GM19438 (cell line): Measurements from ENCODE around the gene CDC123.
"Not testable (repeated sequence)": the region's sequence is repeated elsewhere in the genome, so short reads cannot be mapped to it uniquely, and the experiment has no call there.

Experiments
- ATAC-seq: cut with Tn5 transposase; IDR thresholded peaks from one replicate; pipeline ENCODE4 v1.9.1; 2021; ENCODE audit warnings: low read depth; ENCODE audit not compliant: unreplicated experiment

Gene CDC123

GRCh38 chr10:12189426-12189825 lies 6.6 kb upstream of the CDC123 start:
- no peak for ATAC-seq

GRCh38 chr10:12191715-12192114 lies 4.3 kb upstream of the CDC123 start:
- no peak for ATAC-seq

- ATAC-seq, result no peak
Observed at GRCh38 chr10:12193193-12193592, 2.8 kb upstream of the CDC123 start.

DNA sequence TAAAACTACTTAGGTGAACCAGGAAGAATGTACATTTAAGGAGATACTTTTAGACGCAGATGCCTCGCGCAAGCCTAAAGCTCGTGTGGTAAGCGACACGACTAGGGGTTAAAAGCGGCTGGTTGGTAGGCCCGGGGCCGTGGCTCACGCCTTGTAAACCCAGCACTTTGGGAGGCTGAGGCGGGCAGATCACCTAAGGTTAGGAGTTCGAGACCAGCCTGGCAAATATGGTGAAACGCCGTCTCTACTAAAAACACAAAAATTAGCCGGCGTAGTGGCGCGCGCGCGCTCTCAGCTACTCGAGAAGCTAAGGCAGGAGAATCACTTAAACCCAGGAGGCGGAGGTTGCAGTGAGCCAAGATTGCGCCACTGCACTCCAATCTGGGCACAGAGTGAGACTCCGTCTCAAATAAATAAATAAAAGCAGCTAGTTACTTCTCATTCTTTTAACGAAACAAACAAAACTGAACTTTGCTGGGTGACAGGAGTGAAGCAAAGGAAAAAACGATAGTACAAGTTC lies 1.2 kb upstream of the CDC123 start:
- ATAC-seq, result no peak

DNA sequence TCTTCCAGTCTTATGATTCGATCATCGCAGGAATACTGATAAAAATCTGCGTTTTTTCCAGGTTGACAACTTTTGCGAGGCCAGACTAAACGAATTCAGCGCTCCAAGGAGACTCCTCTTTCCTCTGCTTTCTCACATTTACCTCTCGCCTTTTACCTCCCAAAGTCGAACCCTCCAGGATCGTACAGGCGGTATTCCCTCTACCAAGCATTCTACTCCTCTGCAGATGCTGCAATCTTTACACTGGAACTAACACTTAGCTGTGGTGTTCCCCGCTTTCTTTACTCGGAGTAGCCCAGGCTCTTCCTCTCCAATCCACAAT lies 746 bp upstream of the CDC123 start:
- peak; percentile 6 for ATAC-seq

DNA sequence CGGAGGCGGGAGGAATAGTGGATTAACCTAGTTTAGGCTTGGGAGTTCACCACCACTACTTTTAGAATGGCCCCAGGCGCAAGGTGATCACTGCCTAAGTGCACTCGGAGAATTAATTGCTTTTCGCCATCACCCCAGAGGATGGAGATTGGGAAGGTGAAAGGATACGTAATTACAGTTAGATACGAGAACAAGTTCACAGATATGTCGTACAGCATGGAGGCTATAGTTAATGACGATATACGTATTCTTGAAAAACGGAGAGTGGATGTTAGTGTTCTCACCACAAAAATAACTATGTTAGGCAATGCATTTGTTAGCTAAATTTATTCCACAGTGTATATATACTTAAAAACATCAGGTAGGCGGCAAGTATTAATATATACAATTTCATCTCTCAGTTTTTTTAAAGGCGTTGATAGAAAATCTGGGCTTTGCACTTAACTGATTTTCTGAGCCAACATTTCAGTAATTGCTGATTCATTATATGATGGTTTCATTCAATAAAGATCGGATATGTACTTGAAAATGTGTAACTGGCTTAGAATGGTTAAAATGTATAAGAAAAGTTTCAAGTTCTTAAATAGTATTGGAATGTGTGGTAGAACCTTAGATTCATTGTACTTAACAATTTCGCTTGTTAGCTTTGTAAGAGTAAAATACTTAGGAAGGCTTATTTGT lies 683 bp downstream of the CDC123 start:
- no peak for ATAC-seq

DNA sequence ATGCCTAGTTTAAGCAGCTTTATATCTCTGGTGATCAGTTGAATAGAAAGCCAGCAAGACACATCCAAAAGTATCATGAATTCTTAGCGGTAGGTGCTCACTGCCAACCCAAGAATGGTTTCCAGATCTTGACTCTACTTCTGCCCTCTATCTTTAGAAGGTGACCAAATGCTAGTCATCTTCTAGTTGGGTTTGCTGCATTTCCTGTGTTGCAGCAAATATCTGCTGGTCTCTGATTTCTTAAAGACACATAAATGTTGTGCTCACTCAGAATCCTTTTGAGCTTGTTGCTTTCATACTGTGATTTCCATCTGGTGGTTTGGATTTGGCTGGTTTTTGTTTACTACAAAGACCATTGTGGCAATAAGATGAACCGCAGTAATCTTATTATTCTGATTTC lies 2.2 kb downstream of the CDC123 start:
- no peak for ATAC-seq

- ATAC-seq, result no peak
Observed at GRCh38 chr10:12200850-12201249, 4.9 kb downstream of the CDC123 start.

DNA sequence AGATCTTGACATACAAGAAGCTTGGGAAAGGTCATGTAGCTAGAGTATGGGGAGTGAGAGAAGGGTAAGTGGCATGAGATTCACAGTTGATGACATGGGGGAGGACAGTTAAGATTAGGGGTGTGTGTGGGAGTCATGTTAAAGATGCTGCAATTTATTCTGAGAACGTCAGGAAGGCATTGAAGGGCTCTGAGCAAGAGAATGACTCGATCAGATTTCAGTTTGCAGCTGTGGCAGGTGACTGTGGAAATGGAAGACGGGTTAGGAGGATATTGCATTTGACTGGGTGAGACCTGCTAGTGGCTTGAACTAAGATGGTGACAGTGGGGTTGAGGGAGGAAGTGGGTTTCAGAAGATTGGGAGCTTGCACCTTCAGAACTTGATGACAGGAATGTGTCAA lies 5.6 kb downstream of the CDC123 start:
- ATAC-seq, result no peak

DNA sequence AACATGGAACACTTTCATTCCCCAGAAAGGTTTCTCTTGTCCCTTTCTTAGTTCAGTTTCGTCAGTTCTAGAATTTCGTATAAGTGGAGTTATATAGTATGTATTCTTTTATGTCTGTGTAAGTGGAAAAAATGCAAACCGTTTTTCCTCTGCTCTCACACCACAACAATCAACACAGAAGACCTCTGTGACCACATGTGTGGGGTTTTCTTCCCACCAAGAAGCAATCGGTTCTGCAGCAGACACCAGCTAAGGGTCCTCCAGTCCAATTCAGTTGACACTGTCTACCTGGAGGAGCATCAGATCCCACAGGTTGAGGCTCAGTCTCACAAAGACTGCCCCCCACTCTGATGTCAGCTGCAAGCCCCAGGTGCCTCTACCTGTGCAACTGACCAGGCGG lies 6.2 kb downstream of the CDC123 start:
- ATAC-seq, result no peak

DNA sequence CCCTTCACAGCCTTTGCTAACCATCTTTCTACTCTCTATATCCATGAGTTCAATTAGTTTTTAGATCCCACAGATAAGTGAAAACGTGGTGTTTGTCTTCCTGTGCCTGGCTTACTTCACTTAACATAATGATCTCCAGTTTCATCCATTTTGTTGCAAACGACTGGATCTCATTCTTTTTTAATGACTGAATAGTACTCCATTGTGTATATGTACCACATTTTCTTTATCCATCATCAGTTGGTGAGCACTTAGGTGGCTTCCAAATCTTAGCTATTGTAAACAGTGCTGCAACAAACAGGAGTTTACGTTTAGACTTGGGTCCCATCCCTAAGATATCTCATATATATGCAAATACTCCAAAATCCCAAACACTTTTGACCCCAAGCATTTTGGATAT lies 9.1 kb downstream of the CDC123 start:
- no peak for ATAC-seq

DNA sequence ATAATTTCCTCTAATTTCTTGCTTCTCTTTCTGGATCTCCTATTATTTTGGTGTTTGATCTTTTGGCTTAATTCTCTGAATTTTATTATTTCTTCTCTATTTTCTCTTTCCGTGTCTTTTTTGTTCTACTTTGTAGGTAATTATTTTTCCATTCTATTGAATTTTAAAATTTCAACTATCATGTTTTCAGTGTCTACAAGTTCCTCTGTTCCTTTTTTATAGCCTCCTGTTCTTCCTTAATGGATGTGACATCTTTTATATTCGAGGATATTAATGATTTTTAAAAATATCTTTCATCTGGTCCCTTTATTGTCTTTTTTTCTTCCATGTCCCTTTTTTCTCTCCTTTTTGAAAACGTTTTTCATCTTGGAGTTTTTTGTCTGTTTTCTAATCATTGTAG lies 11.1 kb downstream of the CDC123 start:
- ATAC-seq, result no peak

- ATAC-seq, result no peak
Observed at GRCh38 chr10:12208460-12208859, 12.5 kb downstream of the CDC123 start.

DNA sequence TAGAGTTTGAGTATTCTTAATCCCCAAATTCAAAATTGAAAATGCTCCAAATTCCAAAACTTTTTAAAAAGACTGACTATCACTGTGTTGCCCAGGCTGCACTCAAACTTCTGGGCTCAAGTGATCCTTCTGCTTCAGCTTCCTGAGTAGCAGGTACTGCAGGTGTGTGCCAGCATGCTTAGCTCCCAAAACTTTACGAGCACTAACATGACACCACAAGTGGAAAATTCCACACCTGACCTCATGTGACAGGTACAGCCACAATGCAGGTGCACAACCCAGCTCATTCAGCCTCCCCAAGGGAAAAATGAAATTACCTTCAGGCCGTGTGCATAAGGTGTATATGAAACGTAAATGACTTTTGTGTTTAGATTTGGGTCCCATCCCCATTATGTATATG lies 16.5 kb downstream of the CDC123 start:
- ATAC-seq, result no peak

- no peak for ATAC-seq
Observed at GRCh38 chr10:12213621-12214020, 17.6 kb downstream of the CDC123 start.

GRCh38 chr10:12214093-12214492 lies 18.1 kb downstream of the CDC123 start:
- no peak for ATAC-seq

- ATAC-seq, result no peak
Observed at GRCh38 chr10:12214763-12215218, 18.8 kb downstream of the CDC123 start.

GRCh38 chr10:12218991-12219390 lies 23.0 kb downstream of the CDC123 start:
- ATAC-seq, result no peak

DNA sequence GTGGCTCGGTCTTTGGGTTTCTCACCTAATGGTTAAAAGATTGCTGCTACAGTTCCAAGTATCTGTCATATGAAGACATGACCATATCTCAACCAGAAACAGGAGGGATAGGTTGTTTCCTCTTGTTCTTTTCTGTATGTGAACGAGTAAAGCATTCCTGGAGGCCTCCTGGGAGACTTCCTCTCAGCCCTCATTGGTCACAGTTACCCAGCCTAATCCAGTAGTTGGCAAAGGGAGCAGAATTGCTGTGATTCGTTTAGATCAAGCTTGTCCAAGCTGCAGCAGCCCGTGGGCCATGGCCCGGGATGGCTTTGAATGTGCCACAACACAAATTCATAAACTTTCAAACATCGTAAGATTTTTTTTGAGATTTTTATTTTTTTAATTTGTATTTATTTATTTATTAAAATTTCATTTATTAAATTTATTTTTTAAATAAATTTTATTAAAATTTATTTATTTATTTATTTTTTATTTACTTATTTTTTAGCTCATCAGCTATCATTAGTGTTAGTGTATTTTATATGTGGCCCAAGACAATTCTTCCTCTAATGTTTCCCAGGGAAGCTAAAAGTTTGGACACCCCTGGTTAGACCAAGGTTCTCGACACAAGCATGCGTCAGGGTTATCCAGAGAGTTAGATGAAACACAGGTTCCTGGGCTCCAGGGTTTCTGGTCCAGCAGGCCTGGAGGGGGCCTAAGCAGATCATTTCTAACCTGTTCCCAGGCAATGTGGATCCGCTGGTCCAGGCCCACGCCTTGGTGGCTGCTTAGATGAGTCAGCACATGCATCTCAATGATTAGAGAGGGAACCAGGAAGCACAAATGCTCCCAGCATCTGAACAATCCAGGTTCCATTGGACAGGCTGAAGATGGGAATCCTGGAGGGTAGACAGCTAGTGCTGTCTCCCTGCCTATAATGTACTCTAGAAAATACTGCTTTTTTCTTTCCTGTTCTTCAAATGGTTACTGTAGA lies 25.6 kb downstream of the CDC123 start:
- no peak for ATAC-seq

DNA sequence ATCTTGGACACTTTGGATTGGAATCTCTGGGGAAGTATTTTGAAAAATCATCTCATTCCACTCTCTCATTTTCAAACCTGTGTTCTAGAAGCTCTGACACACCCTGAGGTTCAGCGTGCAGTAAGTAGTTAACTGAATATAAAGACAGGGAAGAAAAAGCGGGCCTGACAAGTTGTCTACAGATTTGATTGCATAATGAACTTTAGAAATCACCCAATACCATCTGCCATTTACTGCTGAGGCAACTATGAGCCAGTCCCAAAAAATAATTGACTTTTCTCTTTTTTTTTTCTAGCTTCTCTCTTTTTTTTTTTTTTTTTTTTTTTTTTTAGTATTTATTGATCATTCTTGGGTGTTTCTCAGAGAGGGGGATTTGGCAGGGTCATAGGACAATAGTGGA lies 29.5 kb downstream of the CDC123 start:
- ATAC-seq, result no peak

DNA sequence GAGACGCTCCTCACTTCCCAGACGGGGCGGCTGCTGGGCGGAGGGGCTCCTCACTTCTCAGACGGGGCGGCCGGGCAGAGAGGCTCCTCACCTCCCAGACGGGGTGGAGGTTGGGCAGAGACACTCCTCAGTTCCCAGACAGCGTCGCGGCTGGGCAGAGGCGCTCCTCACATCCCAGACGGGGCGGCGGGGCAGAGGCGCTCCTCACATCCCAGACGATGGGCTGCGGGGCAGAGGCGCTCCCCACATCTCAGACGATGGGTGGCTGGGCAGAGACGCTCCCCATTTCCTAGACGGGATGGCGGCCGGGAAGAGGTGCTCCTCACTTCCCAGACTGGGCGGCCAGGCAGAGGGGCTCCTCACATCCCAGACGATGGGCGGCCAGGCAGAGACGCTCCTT lies 30.4 kb downstream of the CDC123 start:
- ATAC-seq, result not testable (repeated sequence)

- no peak for ATAC-seq
Observed at GRCh38 chr10:12228851-12229250, 32.9 kb downstream of the CDC123 start.
